ENCODE results near the gene OR10A5. TPM values are rescaled to one million over a fixed set of nuclear protein-coding genes. Genes with fewer than 3 reads are reported as not detected.

OR10A5 gene
- total and polyA plus RNA-seq, 2 of the 8 experiments (the other 6 are each of a cell fraction or from before 2014, with no cell fraction given) = not detected

GRCh38 chr11:6841694-6842093, 3.8 kb upstream of the OR10A5 start:
- H3K27me3 ChIP-seq (replicated peaks in 1 of 4; ENCODE audit: control insufficient read depth in 3 of 4, extremely low read depth in 1 of 4, insufficient read depth in 3 of 4, low read length in 3 of 4) = no peaks in the 10 kb centered on the region
- no peak overlapping the region for H3K4ac ChIP-seq (replicated peaks; ENCODE audit: insufficient read length, low read depth, low read length)
- no peak for FAIRE-seq
- H4K91ac ChIP-seq (replicated peaks; ENCODE audit: insufficient read length, low read length) = no peak overlapping the region
- no peak overlapping the region for H3K4me3 ChIP-seq (ENCODE audit: extremely low read depth in 1 of 4, insufficient read depth in 2 of 4, low read depth in 3 of 4, low read length in 4 of 4)
- no peaks in the 10 kb centered on the region; a peak in 1 of 4 replicates for H3K9me3 ChIP-seq (ENCODE audit: insufficient read depth in 2 of 2, low read depth in 1 of 2, low read length in 1 of 2)
- H3K79me1 ChIP-seq (ENCODE audit: low read depth, low read length) = no peaks in the 10 kb centered on the region
- H3K23ac ChIP-seq (ENCODE audit: insufficient read length) = no peak overlapping the region
- no peak overlapping the region for H2BK12ac ChIP-seq (ENCODE audit: low read depth, low read length)
- no peak overlapping the region for H2BK120ac ChIP-seq (replicated peaks; ENCODE audit: low read depth, low read length)
- H2BK20ac ChIP-seq (ENCODE audit: low read length) = no peak overlapping the region
- H4K20me1 ChIP-seq (replicated peaks in 1 of 2; ENCODE audit: control insufficient read depth in 1 of 2, insufficient read depth in 2 of 2, low read length in 2 of 2) = no peaks in the 10 kb centered on the region
- no peak overlapping the region for H2BK5ac ChIP-seq (ENCODE audit: low read depth, low read length)
- no peaks in the 10 kb centered on the region for H3K36me3 ChIP-seq (ENCODE audit: control insufficient read depth in 2 of 4, insufficient read depth in 4 of 4, low read length in 3 of 4)
- H3K79me2 ChIP-seq (ENCODE audit: control insufficient read depth in 1 of 2, insufficient read depth in 2 of 2, low read length in 2 of 2) = no peaks in the 10 kb centered on the region
- no peak overlapping the region for H3K4me2 ChIP-seq (ENCODE audit: insufficient read depth in 1 of 2, low read depth in 2 of 2, low read length in 2 of 2)
- H2BK15ac ChIP-seq (ENCODE audit: low read length) = no peak overlapping the region
- peaks cover 0 to 3% (median 0%) of the 10 kb centered on the region in 4 experiments; a peak in 1 of 7 replicates for H3K4me1 ChIP-seq (replicated peaks in 1 of 4; ENCODE audit: control insufficient read depth in 3 of 4, insufficient read depth in 4 of 4, low read length in 3 of 4)
- no peak overlapping the region for H3K9ac ChIP-seq (replicated peaks in 1 of 4; ENCODE audit: extremely low read depth in 1 of 4, low read depth in 3 of 4, low read length in 3 of 4)
- no peak overlapping the region for H3K56ac ChIP-seq (replicated peaks; ENCODE audit: insufficient read length, low read depth, low read length)
- no peak overlapping the region for H3K18ac ChIP-seq (ENCODE audit: extremely low read depth, low read length)
- no peak overlapping the region for H3K14ac ChIP-seq (ENCODE audit: insufficient read length)
- no peak overlapping the region for H4K5ac ChIP-seq (ENCODE audit: insufficient read length, low read depth, low read length)
- no peak overlapping the region for H4K8ac ChIP-seq (ENCODE audit: extremely low read depth, insufficient read depth, low read length)
- no peak overlapping the region for H3K27ac ChIP-seq (ENCODE audit: low read depth, low read length)
- ChIA-PET CTCF (ENCODE audit: partially characterized antibody) (no interaction called here), POLR2A (ENCODE audit: partially characterized antibody) (no interaction called here)
- H3K23me2 ChIP-seq (ENCODE audit: low read depth, low read length) = no peaks in the 10 kb centered on the region
- H2AK5ac ChIP-seq (ENCODE audit: low read depth, low read length) = no peak overlapping the region
- H2AFZ ChIP-seq (ENCODE audit: low read length) = no peak overlapping the region
- no peak for DNase-seq (ENCODE audit: low read depth in 1 of 2, low spot score in 2 of 2)
- TF ChIP-seq USF2 (IDR thresholded peaks at IDR 0.05; ENCODE audit: low read length) (no peak), KDM1A (IDR thresholded peaks at IDR 0.05; ENCODE audit: borderline replicate concordance, low read length) (no peak), NRF1 (IDR thresholded peaks at IDR 0.05; ENCODE audit: low read depth, low read length) (no peak), CBX5 (IDR thresholded peaks at IDR 0.05; ENCODE audit: low read depth, low read length) (no peak), ASH2L (IDR thresholded peaks at IDR 0.05; ENCODE audit: low read length) (no peak), BACH1 (IDR thresholded peaks at IDR 0.05; ENCODE audit: low read length) (no peak), TAF7 (optimal IDR thresholded peaks at IDR 0.05; ENCODE audit: borderline replicate concordance, low read depth, low read length) (no peak), PHF8 (conservative IDR thresholded peaks at IDR 0.05; ENCODE audit: low read depth, low read length) (no peak), EGR1 (IDR thresholded peaks at IDR 0.05; ENCODE audit: borderline replicate concordance, low read depth, low read length) (no peak), POU5F1 (IDR thresholded peaks at IDR 0.05; ENCODE audit: low read depth, low read length) (no peak), SP2 (IDR thresholded peaks at IDR 0.05; ENCODE audit: low read length) (no peak)

Data from H1 (cell line).